HG02759 (cell line): ENCODE measurements around the gene PRL.

ENCODE experiments used
- ATAC-seq: cut with Tn5 transposase; IDR thresholded peaks from one replicate; pipeline ENCODE4 v1.9.1; 2021; ENCODE audit warnings: mild to moderate bottlenecking, moderate library complexity; ENCODE audit not compliant: unreplicated experiment

Gene PRL

DNA sequence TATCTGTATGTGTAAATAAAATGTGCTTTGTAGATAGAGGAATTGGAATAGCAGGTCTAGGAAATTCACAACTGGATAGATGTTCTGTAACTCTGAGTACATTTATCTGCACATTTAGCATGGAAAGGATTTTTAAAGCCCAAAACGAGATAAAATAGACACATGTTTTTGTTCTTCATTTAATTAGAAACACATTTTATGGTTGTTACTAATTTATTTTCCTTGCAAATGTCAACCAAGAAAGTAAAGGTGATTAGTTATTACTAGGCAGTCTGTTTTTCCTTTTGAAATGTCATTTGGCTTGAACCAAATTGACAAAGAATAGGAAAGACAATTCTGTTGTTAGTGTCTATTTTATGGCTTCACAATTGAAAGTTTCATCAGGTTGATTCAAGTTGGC is 769 bp downstream of the PRL start:
- ATAC-seq, result no peak

DNA sequence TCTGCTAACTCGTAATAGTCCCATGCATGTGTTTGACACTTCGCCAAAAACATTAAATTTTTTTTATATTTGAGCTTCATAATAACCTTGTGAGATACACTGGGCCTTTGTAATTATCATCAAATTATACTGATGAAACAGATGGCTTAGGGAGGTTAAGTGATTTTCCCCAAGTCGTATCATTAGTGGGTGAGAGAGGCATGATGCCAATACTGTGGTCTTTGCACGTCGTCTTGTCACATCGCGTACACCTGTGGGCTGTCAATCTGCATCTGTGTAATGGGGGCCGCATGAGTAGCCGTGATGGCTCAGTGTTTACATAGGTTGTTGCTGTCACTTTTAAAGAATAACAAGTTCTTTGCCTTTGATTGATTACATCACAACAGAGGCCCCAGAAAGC is 1.7 kb downstream of the PRL start:
- no peak for ATAC-seq

DNA sequence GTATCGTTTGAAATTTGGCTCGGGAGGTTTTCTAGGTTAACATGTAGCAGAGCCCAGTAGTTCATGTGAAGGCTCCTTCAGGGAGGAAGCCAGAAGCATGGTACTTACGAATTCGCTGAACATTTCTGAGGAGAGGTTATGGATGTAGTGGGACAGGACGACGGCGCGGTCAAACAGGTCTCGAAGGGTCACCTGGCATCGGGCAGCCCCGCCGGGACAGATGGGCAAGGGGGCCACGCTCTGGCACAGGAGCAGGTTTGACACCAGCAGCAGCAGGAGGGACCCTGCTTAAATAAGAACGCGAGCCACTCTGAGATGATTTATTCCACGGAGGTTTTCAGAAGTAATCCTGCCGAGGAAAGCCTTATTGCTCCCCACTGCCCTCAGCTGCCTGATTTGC is 2.5 kb downstream of the PRL start:
- ATAC-seq, result no peak

DNA sequence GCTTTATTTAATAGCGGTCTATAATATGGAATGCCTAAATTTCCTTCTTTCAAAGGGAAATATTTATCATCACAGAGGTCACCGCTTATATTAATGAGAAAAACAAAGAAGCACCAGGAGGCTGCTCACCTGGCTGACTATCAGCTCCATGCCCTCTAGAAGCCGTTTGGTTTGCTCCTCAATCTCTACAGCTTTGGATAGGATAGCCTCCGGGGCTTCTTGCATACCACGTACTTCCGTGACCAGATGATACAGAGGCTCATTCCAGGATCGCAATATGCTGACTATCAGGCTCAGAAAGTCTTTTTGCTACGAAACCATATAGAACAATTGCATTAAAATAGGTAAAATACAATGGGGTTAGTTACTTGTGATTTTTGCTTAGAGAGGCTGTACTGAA is 6.8 kb downstream of the PRL start:
- ATAC-seq, result no peak

DNA sequence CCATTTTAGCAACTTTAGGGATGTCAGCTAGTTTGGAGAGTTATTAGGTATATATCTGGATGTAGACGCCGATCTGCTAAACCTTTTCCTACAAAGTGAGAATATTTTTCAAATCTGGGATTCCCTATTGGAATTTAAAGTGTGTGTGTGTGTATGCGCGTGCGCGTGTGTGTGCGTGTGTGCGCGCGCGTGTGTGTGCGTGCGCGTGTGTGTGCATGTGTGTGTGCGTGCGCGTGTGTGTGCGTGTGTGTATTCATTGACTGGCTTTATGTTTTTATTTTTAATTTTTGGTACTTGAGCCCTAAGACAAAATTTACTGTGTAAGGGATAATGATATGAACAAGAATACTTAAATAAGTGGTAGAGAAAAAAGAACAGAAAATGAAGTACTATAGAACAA is 8.1 kb downstream of the PRL start:
- ATAC-seq, result no peak

DNA sequence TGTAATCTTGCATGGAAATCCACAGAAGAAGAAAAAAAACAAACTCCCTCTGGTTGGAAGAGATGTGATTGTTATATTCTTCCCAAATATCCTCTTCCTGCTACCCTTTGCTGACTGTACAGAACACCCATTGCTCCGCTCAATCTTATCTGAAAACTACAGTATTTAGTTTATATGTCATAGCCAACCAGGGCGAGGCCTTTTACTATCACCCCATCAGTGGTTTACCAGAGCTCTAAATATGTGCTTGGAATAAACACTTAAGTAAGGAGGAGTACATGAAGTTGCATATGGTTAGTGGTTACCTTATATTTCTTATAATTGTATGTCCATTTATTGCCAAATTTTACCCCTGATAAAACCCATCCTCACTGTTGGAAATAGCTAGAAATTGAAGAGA is 12.2 kb downstream of the PRL start:
- no peak for ATAC-seq

DNA sequence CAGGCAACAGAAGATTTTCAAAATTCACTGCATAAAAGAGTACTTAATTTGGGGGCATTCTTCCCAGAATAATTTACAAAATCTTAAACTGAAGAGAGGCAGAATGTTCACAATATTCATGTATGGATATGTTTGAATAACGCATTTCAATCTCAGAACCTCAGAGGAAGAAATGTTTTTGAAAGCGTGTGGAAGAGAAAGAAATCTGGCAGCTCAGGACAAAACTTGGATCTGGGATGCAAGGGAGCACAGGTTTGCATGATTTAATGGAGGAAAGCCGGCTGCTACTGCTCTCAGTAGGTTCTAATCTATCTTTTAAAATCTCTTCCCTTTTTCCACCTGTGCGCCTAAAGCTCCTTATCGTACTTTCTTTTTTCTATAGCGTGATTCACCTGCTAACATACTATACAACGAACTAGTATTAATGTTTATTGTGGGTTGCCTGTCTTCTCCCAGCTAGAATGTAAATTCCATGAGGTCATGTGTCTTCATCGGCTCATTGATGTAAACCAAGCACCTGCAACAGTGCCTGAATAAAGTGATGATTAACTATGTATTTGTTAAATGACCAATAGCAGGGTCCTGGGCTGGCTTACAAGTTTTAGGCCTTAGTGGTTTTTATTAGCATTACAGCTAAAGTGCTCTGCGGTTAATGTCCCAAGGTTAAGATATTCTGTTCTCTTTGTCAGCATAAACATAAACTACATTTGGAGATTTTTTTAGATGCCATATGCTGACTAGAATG is 15.3 kb downstream of the PRL start:
- ATAC-seq, result no peak

DNA sequence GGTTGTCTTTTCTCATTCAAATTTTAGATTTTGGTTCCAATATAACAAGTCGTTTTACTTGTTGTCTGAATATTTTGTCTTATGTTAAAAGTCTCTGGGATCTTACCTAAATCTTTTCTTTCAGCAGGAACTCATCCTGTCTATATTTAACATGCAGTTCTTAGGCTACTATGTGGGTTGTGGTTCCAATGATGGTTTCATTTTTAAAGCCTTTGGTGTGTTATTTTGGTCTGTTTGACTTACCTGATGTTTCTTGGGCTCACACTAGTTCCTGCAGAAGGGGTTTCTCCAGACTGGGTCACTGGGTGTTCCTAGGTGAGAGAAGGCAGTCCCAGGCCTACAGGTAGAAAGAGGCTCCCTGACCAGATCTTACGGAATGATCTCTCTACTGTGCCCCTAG is 17.4 kb downstream of the PRL start:
- ATAC-seq, result no peak

DNA sequence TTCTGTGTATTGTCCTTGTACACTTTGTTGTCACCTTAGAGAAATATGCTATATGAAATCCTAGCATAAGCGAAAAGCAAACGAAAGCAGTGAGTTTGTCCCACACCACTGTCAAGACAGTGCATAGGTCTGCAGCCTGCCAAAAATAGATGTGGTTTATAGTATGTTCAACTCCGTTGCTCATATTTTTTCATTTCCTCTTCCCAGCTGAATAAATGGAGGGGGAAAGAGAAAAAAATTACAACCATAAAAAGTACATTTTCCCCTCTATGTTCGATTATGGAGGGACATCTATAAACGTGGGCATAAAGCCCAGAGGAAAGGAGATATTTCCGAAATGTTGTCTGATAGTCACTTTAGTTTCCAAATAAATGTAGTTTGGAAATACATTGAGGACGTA is 25.8 kb downstream of the PRL start:
- ATAC-seq, result no peak

DNA sequence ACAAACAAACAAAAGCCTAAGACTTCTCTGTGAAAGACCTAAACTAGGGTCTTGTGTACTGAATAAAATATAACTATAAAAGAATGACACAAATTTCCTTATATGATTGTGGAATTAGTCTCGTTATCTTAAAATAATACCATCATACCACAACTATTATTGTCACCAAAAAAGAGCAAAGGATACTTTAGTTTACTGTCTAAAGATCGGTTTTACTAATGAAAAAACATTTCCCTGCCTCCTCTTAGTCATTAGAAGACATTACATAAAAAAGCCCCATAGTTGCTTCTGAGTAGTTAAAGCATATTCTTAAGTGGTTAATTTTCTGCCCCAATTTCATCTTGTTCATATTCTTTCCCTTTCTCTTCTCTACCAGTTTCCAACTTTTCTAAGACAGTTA is 33.1 kb downstream of the PRL start:
- ATAC-seq, result no peak

DNA sequence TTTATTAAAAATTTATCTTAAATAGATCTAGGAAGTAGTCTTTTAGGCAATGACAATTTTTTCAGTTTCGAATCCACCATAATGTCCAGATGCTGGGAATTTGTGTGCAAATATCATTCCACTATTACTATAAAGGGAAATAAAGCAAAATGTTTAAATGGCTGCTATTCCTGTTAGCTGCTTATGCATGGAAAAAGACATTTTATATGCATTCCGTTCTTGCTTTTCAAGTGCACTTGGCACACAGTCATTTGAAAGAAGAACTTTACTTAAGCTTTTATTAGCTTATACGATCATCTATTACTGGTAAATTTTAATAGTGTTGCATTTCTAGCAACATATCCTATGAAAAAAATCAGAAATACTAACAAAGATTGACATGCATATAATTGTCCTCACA is 42.0 kb downstream of the PRL start:
- no peak for ATAC-seq

DNA sequence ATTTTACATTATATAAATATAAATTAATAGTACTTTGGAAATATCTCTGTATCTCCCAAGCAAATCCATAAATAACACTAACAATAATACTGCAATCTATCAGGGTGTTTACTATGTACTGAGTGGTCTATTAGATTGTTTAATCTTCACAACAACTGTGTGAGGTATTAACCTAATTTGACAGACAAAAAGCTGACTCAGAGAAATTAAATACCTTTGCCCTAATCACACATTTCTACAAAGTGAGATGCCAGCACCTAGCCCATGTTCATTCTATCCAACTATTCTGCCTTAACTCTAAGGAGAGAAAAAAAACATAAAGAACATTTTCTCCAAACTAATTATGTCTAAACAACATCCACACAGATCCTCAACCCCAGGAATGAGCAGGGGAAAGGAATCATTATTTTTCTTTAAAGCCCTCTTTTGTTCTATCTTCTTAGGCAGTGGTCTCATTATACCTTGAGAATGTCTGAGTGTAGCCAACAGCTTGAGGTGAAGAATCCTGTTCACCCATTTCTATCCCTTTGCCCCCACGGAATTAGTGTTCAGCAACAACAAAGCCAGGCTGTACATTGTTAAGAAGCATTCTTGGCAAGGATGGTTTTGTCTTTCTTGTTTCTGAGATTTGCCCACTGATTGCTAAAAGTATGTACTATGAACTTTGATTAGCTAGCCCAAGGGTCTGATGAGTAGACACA is 42.7 kb downstream of the PRL start:
- no peak for ATAC-seq

DNA sequence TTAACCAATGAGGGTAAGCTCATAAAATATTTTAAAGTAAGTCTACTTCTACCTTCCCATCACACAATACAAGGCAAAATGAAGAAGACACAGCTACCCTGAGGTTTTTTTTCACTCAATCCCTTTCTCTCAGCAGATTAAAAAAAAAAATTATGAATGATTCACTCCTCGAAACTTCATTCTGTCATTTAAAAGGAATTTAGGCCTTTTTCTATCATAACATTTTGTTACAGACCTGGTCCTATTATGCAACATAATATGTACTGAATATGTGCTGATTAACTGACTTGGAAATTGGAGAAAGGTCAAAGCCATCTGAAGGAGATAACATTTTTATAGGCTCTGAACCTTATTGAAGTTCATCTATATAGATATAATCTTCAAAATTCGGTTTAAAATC is 45.5 kb downstream of the PRL start:
- no peak for ATAC-seq

DNA sequence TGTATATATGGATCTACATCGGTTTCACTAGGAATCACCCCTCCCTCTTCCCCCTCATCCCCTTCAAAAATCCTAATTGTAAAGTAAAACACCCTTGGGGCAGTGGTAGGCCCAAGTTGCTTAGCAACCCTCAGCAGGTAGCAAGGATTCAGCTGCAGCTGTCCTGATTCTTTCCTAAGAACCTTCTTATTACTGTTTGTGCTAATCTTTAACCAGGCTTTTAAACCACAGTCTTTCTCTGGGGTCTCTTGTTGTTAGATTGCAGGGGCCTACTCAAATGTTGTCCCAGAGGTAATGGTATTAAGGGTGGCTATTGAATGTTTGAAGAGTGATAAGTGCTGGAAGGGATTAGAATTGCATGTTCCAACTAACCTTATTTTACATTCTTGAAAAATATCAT is 46.4 kb downstream of the PRL start:
- ATAC-seq, result no peak

DNA sequence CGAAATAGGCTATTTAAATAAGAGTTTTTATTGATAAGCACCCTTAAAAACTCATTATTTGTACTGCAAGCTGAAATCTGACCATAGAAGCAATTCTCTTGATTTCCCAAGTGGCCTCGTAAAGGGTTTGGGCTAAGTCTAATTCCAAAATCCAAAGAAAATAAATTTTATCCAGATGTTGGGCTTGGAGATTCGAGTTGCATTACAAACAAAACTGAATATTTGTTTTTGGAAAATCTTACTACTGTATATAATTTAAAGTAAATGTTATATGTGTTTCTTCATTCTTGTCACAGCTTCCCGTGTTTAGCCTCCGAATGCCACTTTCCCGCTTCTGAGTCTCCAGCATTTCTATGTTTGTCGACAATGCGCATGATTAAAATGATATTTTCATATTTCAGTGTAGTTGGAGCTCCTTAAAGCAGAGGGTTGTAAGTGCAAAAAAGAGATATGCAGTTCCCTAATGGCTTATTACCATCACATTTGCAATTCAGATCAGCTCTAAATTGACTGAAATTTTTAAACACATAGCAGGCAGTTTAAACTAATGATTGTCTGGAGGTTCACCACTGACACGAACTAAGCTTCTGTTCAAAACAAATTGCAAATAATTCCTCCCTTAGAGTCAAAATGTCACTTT is 47.0 kb downstream of the PRL start:
- no peak for ATAC-seq

DNA sequence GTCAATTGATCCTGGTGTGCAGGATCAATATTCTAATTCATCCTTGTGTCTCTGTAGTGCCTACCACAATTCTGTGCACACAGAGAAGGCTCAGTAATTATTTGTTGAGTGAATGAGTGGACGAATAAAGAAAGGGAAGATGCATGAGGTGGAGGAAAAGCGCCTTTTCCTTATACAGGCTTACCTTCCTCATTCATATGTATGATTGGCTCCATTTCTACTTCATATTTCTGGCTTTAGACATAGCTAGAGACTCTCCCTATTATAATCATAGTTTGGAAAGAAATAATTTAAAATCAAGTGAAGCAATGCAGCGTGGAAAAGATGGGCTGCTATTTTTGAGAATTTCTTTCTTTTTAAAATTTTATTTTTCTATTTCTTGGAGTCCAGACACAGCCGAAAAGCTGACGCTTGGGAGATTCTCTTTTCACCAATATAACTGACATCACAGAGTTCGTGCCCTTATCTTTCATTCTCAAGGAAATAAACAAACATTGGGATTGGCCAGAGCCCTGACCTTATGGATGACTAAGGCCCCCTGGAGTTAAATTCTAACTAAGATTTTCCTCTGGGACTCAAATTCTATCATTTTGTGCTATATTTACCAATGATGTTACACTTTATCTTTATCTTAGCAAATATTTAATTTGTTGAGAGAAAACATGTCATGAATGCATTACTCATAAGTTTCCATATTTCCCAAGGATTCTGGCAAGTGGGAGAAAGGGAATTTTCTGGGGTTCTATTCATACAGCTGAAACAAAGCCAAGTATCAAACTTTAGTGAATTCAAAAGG is 48.1 kb downstream of the PRL start:
- no peak for ATAC-seq

DNA sequence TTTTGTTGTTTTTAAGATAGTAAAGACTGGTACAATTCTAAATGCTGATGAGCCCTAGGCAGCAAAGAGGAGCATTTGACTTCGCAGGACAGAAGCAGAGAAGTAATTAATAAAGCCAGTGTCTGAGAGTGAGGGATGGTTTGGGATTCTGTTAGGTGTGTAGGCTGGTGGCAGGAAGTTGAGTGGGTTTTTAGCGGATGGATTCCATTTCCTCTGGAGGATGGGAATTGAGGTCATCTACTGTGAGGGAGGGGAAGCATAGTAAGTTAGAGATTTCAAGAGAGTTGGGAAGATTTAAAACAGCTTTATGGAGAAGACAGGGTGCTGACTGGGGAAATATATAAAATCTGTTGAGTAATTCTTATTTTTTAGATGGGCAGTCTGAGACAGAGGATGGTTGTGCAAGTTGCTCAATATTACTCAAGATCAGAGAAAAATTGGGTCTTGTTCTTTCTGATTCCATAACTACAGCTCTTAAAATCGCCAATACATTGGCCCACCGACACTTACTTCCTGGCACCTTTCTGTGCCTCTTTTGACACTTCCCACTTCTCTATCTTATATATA is 48.8 kb downstream of the PRL start:
- ATAC-seq, result no peak

DNA sequence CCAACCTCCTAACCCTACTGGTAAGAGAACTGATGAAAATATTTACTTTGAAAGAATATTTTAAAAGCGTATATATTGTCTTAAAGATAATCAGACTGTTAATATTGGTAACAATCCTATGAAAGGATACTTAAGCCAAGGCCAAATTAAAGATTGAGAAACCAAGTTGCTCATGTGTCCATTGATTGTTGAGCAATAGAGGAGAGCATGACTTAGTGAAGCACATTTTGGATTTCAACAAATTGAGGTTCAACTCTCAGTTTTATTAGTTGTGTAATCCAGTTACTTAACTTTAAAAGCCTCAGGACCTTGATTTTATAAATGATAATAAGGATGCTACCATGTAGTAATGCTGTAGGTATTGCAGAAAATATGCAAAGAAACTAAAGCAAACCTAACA is 56.8 kb downstream of the PRL start:
- no peak for ATAC-seq

DNA sequence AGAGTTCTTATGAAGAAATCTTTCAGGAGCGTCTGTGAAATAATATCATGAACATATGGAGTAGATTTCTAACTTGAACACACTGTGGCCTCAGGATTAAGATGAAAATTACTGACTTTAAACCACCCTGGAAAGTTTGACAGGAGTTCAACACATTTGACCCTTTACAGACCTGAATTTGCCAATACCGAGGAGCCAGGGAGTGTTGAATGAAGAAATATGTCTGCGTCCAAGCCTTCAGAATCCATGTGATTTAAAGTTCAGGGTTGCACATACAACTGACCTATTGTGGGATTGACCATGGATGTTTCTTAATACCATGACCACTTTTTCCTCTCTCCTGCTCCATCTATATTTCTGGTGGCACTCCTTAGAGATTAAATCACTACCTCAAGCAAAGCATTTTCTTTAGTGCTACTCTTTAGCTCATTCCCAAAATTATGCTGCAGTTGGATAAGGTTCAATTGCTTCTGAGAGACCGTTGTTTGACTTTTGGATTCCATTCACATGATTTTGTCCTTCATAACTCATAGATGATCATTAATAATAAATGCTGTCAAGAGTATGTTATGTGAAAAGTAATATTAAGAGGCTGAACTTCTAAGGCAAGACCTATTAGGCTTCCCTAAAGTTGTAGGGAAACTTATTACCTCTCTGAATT is 57.4 kb downstream of the PRL start:
- no peak for ATAC-seq

DNA sequence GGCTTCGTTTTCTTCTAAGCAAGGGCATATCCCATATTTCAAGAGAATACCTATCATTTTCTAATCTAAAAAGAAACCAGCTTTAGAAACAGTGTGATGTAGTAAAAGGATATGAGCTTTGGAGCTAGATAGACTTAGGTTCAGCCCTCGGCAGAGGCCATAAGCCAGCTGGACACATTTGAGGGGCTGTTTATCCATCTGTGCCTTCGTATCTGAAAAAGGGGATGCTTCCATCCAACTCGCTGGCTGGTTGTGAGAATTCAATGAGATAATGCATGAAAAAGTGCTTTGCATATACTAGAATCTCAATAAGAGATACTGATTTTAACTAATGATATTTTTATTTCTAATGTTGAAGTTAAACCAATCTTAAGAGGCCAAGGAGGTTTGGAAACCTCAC is 58.0 kb downstream of the PRL start:
- no peak for ATAC-seq

DNA sequence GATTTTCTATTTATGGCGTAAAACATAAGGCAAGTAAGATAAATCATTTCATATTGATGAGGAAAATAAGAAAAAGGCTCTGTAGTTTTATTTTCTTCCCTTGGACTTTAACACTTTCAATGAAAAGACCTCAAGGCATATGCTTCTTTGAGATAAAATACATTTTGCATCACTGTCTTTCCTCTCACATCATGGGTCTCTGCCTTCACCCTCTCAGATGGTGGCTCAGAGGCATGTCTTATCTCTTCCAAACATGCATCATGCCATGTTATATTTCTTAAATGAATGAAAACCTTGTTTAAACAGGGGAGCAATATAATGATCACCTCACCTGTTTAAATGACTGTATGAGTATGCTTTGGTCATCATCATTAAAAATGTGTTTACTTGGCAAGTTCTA is 59.3 kb downstream of the PRL start:
- ATAC-seq, result no peak
